Cardiac muscle cell (in vitro differentiated cells and primary cell): ENCODE measurements around the gene BPIFB6. TPM values are rescaled to one million over a fixed set of nuclear protein-coding genes. Genes with fewer than 3 reads are reported as not detected.
A peak's percentile ranks its signal among the peaks of the same experiment; 100 is the strongest.

ENCODE experiments used
- DNase-seq, 2 donors: peaks; one replicate each; pipeline versions ENCODE4 v3.0.0 to v3.0.0-alpha.2; 2010 to 2017; ENCODE audit warnings: low read depth in 1 of 2, low spot score in 1 of 2
- H3K27ac ChIP-seq: fragments of 200-600 bp; sonication (generic); 2 replicates; pipeline ENCODE4 v1.5.1; 2016
- H3K27me3 ChIP-seq: fragments of 200-600 bp; sonication (generic); 2 replicates; pipeline ENCODE4 v1.6.0; 2016; ENCODE audit warnings: control low read depth
- H3K36me3 ChIP-seq: fragments of 200-600 bp; sonication (generic); 2 replicates; pipeline ENCODE4 v1.5.1; 2016; ENCODE audit warnings: control low read depth
- H3K4me1 ChIP-seq: fragments of 200-600 bp; sonication (generic); 2 replicates; pipeline ENCODE4 v1.8.1; 2017; ENCODE audit warnings: low read depth, mild to moderate bottlenecking, mixed run types
- H3K4me3 ChIP-seq: fragments of 200-600 bp; sonication (generic); 2 replicates; pipeline ENCODE4 v1.5.1; 2016; ENCODE audit warnings: mild to moderate bottlenecking
- H3K9me3 ChIP-seq: fragments of 200-600 bp; sonication (generic); 2 replicates; pipeline ENCODE4 v1.5.1; 2017; ENCODE audit warnings: low read depth, mild to moderate bottlenecking, control low read depth
- polyA plus RNA-seq: library from polyadenylated mRNA; unstranded; fragments of >200 nt; fragmentation: Nextera tagmentation; extraction: Ambion mirVana; gene quantifications from 2 replicates; pipeline ENCODE4 v1.2.1, GENCODE V29; 2016
- total RNA-seq: library from RNA; depleted of rRNA; stranded (reverse); fragments of >200 nt; gene quantifications from 2 replicates; pipeline ENCODE4 v1.2.3, GENCODE V29; 2016
- TF ChIP-seq, protein P1 (sequence below): IDR thresholded peaks from 2 replicates; pipeline ENCODE4 v1.5.1; 2012; ENCODE audit warnings: low read depth, mild to moderate bottlenecking, low read length

The BPIFB6 gene, protein sequence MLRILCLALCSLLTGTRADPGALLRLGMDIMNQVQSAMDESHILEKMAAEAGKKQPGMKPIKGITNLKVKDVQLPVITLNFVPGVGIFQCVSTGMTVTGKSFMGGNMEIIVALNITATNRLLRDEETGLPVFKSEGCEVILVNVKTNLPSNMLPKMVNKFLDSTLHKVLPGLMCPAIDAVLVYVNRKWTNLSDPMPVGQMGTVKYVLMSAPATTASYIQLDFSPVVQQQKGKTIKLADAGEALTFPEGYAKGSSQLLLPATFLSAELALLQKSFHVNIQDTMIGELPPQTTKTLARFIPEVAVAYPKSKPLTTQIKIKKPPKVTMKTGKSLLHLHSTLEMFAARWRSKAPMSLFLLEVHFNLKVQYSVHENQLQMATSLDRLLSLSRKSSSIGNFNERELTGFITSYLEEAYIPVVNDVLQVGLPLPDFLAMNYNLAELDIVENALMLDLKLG
- not detected in 2 replicates for total RNA-seq
- not detected in 2 replicates for polyA plus RNA-seq

DNA sequence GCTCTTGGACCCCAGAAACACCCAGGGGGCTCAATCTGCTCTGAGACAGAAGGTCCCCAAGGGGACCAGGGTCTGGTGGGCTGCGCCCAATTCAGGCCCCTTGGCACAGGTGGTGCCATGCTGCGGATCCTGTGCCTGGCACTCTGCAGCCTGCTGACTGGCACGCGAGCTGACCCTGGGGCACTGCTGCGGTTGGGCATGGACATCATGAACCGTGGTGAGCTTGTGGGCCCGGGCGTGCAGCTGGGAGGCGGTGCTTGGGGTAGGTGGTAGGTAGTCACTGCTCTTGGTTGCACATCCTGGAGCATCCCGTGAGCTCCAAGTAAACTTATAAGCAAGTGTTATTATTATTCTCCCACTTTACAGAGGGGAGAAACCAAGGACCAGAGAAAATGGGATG lies at the start of gene BPIFB6:
Gene BPIFB6 (plus strand): TSS at position 118 of the 400 bp plus-strand sequence. CDS start 0 bp downstream, at position 118.
- no peak for DNase-seq
- Histone ChIP-seq H3K36me3 (no peaks in the 10 kb centered on the region), H3K27me3 (no peaks in the 10 kb centered on the region), H3K4me1 (no peaks in the 10 kb centered on the region), H3K4me3 (no peak within 1 kb of the TSS), H3K27ac (no peak within 1 kb of the TSS), H3K9me3 (no peaks in the 10 kb centered on the region)
- TF ChIP-seq, protein P1, sequence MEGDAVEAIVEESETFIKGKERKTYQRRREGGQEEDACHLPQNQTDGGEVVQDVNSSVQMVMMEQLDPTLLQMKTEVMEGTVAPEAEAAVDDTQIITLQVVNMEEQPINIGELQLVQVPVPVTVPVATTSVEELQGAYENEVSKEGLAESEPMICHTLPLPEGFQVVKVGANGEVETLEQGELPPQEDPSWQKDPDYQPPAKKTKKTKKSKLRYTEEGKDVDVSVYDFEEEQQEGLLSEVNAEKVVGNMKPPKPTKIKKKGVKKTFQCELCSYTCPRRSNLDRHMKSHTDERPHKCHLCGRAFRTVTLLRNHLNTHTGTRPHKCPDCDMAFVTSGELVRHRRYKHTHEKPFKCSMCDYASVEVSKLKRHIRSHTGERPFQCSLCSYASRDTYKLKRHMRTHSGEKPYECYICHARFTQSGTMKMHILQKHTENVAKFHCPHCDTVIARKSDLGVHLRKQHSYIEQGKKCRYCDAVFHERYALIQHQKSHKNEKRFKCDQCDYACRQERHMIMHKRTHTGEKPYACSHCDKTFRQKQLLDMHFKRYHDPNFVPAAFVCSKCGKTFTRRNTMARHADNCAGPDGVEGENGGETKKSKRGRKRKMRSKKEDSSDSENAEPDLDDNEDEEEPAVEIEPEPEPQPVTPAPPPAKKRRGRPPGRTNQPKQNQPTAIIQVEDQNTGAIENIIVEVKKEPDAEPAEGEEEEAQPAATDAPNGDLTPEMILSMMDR: no peak

DNA sequence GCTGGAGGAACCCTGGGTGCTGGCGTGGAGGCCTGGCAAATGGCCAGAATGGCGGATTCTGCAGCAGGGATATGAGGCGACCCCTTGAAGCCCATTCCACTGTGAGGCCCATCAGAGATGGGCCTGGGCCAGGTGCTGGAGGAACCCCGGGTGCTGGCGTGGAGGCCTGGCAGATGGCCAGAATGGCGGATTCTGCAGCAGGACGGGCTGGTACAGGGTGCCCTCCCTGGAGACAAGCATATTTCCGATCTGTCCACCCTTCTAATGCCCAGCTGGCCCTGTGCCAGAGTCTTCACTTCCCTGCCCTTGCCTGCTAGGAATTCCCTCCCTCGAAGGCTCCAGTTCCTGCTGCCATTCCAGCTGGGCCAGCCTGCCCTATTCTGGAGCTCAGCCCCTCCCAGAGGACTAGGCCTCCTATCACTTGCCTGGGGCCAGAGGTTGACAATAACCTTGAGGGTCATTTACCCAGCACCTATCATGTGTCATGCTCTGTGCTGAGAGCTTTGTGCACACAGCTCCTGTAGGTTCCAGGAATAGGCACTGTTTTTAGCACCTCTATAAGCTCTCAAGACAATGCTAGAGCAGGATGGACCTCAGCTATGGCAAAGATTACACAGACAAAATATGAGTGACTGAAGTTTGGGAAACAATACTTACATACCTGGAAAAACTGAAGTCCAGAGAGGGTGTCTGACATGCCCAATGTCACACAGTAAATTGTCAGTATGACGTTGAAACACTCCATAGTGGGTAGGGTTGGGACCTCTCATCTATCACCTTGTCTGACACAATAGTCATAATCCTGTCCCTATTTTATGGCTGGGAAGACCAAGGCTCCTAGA lies 48.6 kb upstream of the BPIFB6 start:
- TF ChIP-seq, protein P1: no peak
- Histone ChIP-seq H3K27me3 (no peaks in the 10 kb centered on the region), H3K27ac (peak overlapping the region; percentile 84), H3K4me1 (peaks cover 14% of the 10 kb centered on the region), H3K4me3 (no peak overlapping the region), H3K9me3 (no peaks in the 10 kb centered on the region), H3K36me3 (no peaks in the 10 kb centered on the region)
- peak in 1 of 2 donors; percentile 89 for DNase-seq

DNA sequence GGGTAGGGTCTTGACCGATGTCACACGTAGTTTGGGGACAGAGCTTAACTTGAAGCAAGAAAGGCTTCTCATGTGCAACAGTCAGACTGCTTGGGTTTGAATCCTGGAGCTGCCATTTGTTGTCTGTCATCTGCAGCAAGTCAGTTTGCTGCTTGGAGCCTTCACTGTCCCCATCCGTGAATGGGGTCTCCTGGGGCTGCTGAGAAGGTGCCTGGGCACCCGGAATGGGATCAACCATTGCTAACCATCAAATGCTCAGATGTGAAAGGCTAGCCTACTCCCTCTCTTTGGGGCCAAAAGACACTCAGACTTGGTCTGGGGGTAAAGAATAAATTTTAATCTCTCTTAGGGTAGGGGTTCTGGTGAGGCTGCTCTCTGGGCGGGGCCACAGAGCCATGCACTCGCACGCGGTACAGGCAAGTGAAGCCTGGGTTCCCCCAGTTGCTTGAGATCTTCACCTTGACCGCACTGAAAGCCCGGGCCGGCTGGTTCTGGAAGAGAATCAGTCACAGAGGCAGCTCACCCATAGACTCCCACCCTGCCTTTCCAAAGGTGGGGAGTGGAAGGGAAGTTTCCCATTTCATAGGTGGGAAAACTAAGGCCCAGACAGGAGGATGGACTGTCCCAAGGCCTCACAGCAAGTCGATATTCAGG lies 47.9 kb upstream of the BPIFB6 start:
- H3K27ac ChIP-seq: peak overlapping the region; percentile 84
- no peak for DNase-seq
- TF ChIP-seq, protein P1: no peak
- no peaks in the 10 kb centered on the region for H3K27me3 ChIP-seq
- no peaks in the 10 kb centered on the region for H3K36me3 ChIP-seq
- H3K4me3 ChIP-seq: no peak overlapping the region
- H3K9me3 ChIP-seq: no peaks in the 10 kb centered on the region
- H3K4me1 ChIP-seq: peaks cover 14% of the 10 kb centered on the region

DNA sequence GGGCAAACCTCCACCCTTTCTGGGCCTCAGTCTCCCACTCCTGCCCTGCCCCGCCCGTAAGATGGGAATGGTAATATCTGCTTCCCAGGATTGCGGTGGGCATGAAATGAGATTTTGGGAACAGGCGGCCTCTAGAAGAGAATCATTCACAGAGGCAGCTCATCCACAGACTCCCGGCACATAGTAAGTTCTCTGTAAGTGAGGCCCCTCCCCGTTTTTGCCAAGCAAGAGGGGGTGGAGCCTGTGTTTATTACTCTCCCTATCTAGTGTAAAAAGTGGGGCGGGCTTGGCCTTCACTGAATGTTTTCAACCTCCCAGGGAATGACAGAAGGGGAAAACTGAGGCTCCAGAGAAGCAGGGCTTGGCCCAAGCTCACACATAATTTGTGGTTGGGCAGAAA lies 47.3 kb upstream of the BPIFB6 start:
- Histone ChIP-seq H3K4me1 (peaks cover 14% of the 10 kb centered on the region), H3K36me3 (no peaks in the 10 kb centered on the region), H3K4me3 (no peak overlapping the region), H3K27me3 (no peaks in the 10 kb centered on the region), H3K27ac (peak overlapping the region; percentile 84), H3K9me3 (no peaks in the 10 kb centered on the region)
- peak in 1 of 2 donors; percentile 62 for DNase-seq
- TF ChIP-seq, protein P1: no peak

DNA sequence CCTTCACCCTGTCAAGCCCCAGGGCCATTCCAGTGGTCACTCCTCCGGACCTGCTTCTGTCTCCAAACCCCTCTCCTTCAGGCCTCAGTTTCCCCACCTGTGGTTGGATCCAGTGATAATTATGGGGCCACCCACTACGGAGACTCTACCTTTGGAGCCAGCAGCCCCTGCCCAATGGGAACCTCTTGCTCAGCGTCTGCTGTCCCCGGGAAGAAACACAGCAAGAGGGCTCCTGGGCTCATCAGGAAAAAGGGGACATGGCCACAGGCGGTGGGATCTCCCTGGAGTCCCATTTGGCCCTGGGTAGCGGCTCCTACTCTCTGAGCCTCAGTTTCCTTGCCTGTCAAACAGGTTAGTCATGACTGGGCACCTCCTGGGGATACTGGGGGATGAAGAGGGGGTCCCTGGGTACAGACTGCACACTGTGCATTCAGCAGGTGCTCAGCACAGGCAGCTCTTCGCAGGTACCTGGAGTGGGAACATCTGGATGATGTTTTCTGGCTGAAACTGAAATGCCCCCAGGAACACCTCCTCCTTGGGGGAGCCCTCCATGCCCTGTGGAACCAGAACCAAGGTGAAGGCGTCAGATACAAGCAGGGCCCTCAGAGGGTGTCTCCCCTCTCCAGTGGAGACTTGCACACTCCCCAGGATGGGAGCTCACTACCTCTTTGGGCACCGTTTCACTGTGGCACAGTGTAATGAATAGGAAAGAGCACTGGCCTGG lies 46.7 kb upstream of the BPIFB6 start:
- H3K27me3 ChIP-seq: no peaks in the 10 kb centered on the region
- DNase-seq: no peak
- H3K27ac ChIP-seq: peak overlapping the region; percentile 84
- no peaks in the 10 kb centered on the region for H3K9me3 ChIP-seq
- no peaks in the 10 kb centered on the region for H3K36me3 ChIP-seq
- peaks cover 14% of the 10 kb centered on the region for H3K4me1 ChIP-seq
- TF ChIP-seq, protein P1: no peak
- no peak overlapping the region for H3K4me3 ChIP-seq
